Gastroesophageal sphincter (tissue), 3 donors: ENCODE measurements around the gene CERS1.

Experiments used
- CTCF ChIP-seq, 4 experiments: fragments of 200-600 bp in 2 of 4; fragments of 450-650 bp in 2 of 4; sonication (generic) in 1 of 4; IDR thresholded peaks; one replicate each; pipeline ENCODE4 v1.5.1; 2017 to 2019; ENCODE audit warnings: antibody characterized with exemption in 4 of 4, mild to moderate bottlenecking in 2 of 4, moderate library complexity in 2 of 4
- EP300 ChIP-seq: sonication (generic); formaldehyde crosslinking; IDR thresholded peaks from one replicate; pipeline ENCODE4 v1.6.1; 2017; ENCODE audit warnings: antibody characterized with exemption, mild to moderate bottlenecking
- POLR2A ChIP-seq, 2 donors: fragments of 450-650 bp; IDR thresholded peaks; one replicate each; pipeline ENCODE4 v1.6.1; 2017; ENCODE audit warnings: antibody characterized with exemption in 2 of 2, mild to moderate bottlenecking in 2 of 2, moderate library complexity in 1 of 2

GRCh38 chr19:18900700-18901481, 4.9 kb upstream of the CERS1 start:
- TF ChIP-seq CTCF (IDR thresholded peaks at IDR 0.05) (no peak), POLR2A (IDR thresholded peaks at IDR 0.05) (no peak), EP300 (no peak)
